HepG2 (cell line): ENCODE results near the gene RAB35. TPM values are rescaled to one million over a fixed set of nuclear protein-coding genes. Genes with fewer than 3 reads are reported as not detected.

Experiments
- AHR ChIP-seq: IDR thresholded peaks from 2 replicates; pipeline ENCODE4 v1.6.1; 2018; ENCODE audit warnings: missing genetic modification reagents, missing compliant biosample characterization
- ATRX ChIP-seq: sonication (generic); formaldehyde crosslinking; IDR thresholded peaks from 2 replicates; pipeline ENCODE4 v1.4.0; 2020; ENCODE audit warnings: missing genetic modification reagents, borderline replicate concordance
- CHD2 ChIP-seq: IDR thresholded peaks from 2 replicates; pipeline ENCODE4 v1.6.1; 2011; ENCODE audit warnings: low read depth, low read length, improper control_type of control experiment
- ELF3 ChIP-seq: IDR thresholded peaks from 2 replicates; pipeline ENCODE4 v1.6.1; 2016; ENCODE audit warnings: missing genetic modification reagents, missing compliant biosample characterization
- HMG20B ChIP-seq: conservative IDR thresholded peaks from 2 replicates; pipeline ENCODE4 v1.6.1; 2016; ENCODE audit warnings: missing genetic modification reagents, missing compliant biosample characterization
- KMT2B ChIP-seq: IDR thresholded peaks from 2 replicates; pipeline ENCODE4 v1.6.1; 2016; ENCODE audit warnings: missing genetic modification reagents, missing compliant biosample characterization
- PCBP1 ChIP-seq: fragments of 200-400 bp; formaldehyde crosslinking; IDR thresholded peaks from 2 replicates; pipeline ENCODE4 v1.6.1; 2017; ENCODE audit warnings: mild to moderate bottlenecking, low read depth, low read length, borderline replicate concordance
- RBAK ChIP-seq: sonication (generic); formaldehyde crosslinking; IDR thresholded peaks from 2 replicates; pipeline ENCODE4 v1.5.1; 2020; ENCODE audit warnings: mild to moderate bottlenecking, missing genetic modification reagents
- REXO4 ChIP-seq: sonication (generic); formaldehyde crosslinking; IDR thresholded peaks from 2 replicates; pipeline ENCODE4 v1.8.0; 2022; ENCODE audit warnings: missing genetic modification reagents, mild to moderate bottlenecking, borderline replicate concordance
- TBP ChIP-seq: sonication (generic); formaldehyde crosslinking; IDR thresholded peaks from 2 replicates; pipeline ENCODE4 v1.5.0; 2020; ENCODE audit warnings: missing genetic modification reagents
- TGIF2 ChIP-seq: IDR thresholded peaks from 2 replicates; pipeline ENCODE4 v1.6.1; 2016; ENCODE audit warnings: control low read depth, missing compliant biosample characterization
- ZNF44 ChIP-seq: sonication (generic); formaldehyde crosslinking; IDR thresholded peaks from 2 replicates; pipeline ENCODE4 v1.5.1; 2020; ENCODE audit warnings: mild to moderate bottlenecking, missing genetic modification reagents
- ZNF619 ChIP-seq: sonication (generic); formaldehyde crosslinking; IDR thresholded peaks from 2 replicates; pipeline ENCODE4 v1.4.0; 2020; ENCODE audit warnings: mild to moderate bottlenecking, missing genetic modification reagents
- ZNF670 ChIP-seq: sonication (generic); formaldehyde crosslinking; IDR thresholded peaks from 2 replicates; pipeline ENCODE4 v1.8.0; 2022; ENCODE audit warnings: mild to moderate bottlenecking, missing genetic modification reagents, borderline replicate concordance
- ZNF788 ChIP-seq: sonication (generic); formaldehyde crosslinking; IDR thresholded peaks from 2 replicates; pipeline ENCODE4 v1.5.0; 2020; ENCODE audit warnings: mild to moderate bottlenecking, missing genetic modification reagents, borderline replicate concordance
- ZNF878 ChIP-seq: sonication (generic); formaldehyde crosslinking; IDR thresholded peaks from 2 replicates; pipeline ENCODE4 v1.8.1; 2023; ENCODE audit warnings: mild to moderate bottlenecking, missing genetic modification reagents, moderate library complexity
- ZSCAN20 ChIP-seq: sonication (generic); formaldehyde crosslinking; IDR thresholded peaks from 2 replicates; pipeline ENCODE4 v1.4.0; 2020; ENCODE audit warnings: missing genetic modification reagents, mild to moderate bottlenecking, borderline replicate concordance
- polyA plus RNA-seq, 8 experiments: library from polyadenylated mRNA; depleted of rRNA in 3 of 8; stranded (reverse) in 7 of 8; unstranded in 1 of 8; fragments of >200 nt; fragmentation: Illumina TruSeq in 4 of 8; extraction: Trizol in 4 of 8; gene quantifications; 2 replicates each; pipeline versions ENCODE4 v1.2.1 to v1.2.3, GENCODE V29; 2011 to 2016; ENCODE audit warnings: low read depth in 4 of 8, missing spikeins in 1 of 8, mixed read lengths in 1 of 8; ENCODE audit not compliant: insufficient read depth in 1 of 8
- total RNA-seq, 5 experiments: library from RNA; depleted of rRNA; stranded (reverse); fragments of >200 nt; fragmentation: Illumina TruSeq; extraction: Trizol; gene quantifications; 2 replicates each; pipeline ENCODE4 v1.2.3, GENCODE V29; 2016; ENCODE audit warnings: low read depth in 1 of 5
- TF ChIP-seq, protein P1 (sequence below): sonication (generic); formaldehyde crosslinking; IDR thresholded peaks from 2 replicates; pipeline ENCODE4 v1.4.0; 2020; ENCODE audit warnings: missing genetic modification reagents
- TF ChIP-seq, protein P2 (sequence below): sonication (generic); formaldehyde crosslinking; IDR thresholded peaks from 2 replicates; pipeline ENCODE4 v1.8.1; 2023; ENCODE audit warnings: mild to moderate bottlenecking, missing genetic modification reagents, borderline replicate concordance
- TF ChIP-seq, protein P3 (sequence below), 2 experiments: fragments of 450-650 bp in 1 of 2; sonication (generic) in 1 of 2; formaldehyde crosslinking; IDR thresholded peaks; 2 replicates each; pipeline versions ENCODE4 v1.5.0 to v1.8.0; 2020 to 2022; ENCODE audit warnings: mild to moderate bottlenecking in 1 of 2, missing genetic modification reagents in 1 of 2
- TF ChIP-seq, protein P4 (sequence below): sonication (generic); formaldehyde crosslinking; IDR thresholded peaks from 2 replicates; pipeline ENCODE4 v1.4.0; 2020; ENCODE audit warnings: missing genetic modification reagents
- TF ChIP-seq, protein P5 (sequence below): sonication (generic); formaldehyde crosslinking; IDR thresholded peaks from 2 replicates; pipeline ENCODE4 v1.4.0; 2020; ENCODE audit warnings: missing genetic modification reagents
- TF ChIP-seq, protein P6 (sequence below): sonication (generic); formaldehyde crosslinking; IDR thresholded peaks from 2 replicates; pipeline ENCODE4 v1.4.0; 2020; ENCODE audit warnings: missing genetic modification reagents

RAB35 gene
- total and polyA plus RNA-seq, 2 of the 13 experiments (the other 11 are each of a cell fraction or from before 2014, with no cell fraction given), result 25.2 to 29.1 TPM

DNA sequence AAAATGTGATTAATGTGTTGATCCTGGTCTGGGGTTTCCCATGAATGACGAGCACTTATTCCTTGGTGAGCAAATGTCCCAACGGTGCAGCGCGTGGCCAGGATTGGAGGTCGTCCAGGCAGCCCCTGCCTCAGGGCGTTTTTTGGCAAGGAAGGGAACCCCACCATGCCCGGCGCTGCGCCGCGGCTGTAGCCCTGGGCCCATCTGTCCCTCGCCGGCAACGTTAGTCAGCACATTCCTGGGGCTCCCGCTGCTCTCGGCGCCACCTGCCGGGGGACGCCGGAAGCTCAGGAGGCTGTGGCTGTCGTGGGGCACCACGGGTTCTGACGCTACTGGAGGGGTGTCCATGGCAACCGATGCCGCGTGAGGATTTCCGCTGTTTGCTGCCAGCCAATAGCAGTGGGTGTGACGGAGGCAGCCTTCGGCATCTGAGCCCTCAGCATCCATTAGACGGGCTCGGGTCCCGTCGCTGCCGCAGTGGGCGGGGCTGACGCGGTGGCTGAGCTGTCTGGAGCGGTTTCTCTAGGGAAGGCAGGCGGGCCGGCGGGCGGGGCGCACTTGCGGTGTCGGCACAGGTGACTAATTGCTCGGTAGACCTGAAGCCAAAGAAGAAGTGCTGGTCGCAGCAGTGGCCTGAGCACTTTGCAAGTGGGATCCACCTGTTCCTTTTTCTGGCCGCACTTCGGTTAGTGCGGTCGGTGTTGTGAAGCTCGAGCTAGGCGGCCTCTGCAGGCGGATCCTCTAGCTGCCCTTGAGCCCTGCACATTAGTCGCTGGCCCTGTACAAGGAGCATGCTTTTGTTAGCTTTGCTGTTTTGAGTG, 29.5 kb downstream of the RAB35 start (continued):
- TF ChIP-seq, protein P1, sequence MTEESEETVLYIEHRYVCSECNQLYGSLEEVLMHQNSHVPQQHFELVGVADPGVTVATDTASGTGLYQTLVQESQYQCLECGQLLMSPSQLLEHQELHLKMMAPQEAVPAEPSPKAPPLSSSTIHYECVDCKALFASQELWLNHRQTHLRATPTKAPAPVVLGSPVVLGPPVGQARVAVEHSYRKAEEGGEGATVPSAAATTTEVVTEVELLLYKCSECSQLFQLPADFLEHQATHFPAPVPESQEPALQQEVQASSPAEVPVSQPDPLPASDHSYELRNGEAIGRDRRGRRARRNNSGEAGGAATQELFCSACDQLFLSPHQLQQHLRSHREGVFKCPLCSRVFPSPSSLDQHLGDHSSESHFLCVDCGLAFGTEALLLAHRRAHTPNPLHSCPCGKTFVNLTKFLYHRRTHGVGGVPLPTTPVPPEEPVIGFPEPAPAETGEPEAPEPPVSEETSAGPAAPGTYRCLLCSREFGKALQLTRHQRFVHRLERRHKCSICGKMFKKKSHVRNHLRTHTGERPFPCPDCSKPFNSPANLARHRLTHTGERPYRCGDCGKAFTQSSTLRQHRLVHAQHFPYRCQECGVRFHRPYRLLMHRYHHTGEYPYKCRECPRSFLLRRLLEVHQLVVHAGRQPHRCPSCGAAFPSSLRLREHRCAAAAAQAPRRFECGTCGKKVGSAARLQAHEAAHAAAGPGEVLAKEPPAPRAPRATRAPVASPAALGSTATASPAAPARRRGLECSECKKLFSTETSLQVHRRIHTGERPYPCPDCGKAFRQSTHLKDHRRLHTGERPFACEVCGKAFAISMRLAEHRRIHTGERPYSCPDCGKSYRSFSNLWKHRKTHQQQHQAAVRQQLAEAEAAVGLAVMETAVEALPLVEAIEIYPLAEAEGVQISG (CRISPR knock-in tag), result peak; percentile 90
- 0 out of 2 replicates have a peak, but pooled peaks have one; percentile 70 for TF ChIP-seq AHR (CRISPR knock-in tag)
- TF ChIP-seq, protein P2, sequence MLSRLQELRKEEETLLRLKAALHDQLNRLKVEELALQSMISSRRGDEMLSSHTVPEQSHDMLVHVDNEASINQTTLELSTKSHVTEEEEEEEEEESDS (CRISPR knock-in tag), result no peak
- 0 out of 2 replicates have a peak, but pooled peaks have one; percentile 44 for TF ChIP-seq ZNF619 (CRISPR knock-in tag)
- no peak for TF ChIP-seq ATRX (CRISPR knock-in tag)
- TF ChIP-seq TGIF2 (CRISPR knock-in tag), result peak; percentile 92
- TF ChIP-seq, protein P3, sequence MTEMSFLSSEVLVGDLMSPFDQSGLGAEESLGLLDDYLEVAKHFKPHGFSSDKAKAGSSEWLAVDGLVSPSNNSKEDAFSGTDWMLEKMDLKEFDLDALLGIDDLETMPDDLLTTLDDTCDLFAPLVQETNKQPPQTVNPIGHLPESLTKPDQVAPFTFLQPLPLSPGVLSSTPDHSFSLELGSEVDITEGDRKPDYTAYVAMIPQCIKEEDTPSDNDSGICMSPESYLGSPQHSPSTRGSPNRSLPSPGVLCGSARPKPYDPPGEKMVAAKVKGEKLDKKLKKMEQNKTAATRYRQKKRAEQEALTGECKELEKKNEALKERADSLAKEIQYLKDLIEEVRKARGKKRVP (CRISPR knock-in tag; IDR thresholded peaks at IDR 0.05), result peak in 1 of 2 experiments; percentile 36; a peak in 1 of 4 replicates
- TF ChIP-seq, protein P4, sequence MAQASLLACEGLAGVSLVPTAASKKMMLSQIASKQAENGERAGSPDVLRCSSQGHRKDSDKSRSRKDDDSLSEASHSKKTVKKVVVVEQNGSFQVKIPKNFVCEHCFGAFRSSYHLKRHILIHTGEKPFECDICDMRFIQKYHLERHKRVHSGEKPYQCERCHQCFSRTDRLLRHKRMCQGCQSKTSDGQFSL (CRISPR knock-in tag), result no peak
- no peak for TF ChIP-seq RBAK
- TF ChIP-seq, protein P5, sequence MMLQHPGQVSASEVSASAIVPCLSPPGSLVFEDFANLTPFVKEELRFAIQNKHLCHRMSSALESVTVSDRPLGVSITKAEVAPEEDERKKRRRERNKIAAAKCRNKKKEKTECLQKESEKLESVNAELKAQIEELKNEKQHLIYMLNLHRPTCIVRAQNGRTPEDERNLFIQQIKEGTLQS (CRISPR knock-in tag), result peak; percentile 36; the same call in 1 of the 2 replicates
- TF ChIP-seq ZNF878, result peak; percentile 31; the same call in 1 of the 2 replicates
- TF ChIP-seq, protein P6, sequence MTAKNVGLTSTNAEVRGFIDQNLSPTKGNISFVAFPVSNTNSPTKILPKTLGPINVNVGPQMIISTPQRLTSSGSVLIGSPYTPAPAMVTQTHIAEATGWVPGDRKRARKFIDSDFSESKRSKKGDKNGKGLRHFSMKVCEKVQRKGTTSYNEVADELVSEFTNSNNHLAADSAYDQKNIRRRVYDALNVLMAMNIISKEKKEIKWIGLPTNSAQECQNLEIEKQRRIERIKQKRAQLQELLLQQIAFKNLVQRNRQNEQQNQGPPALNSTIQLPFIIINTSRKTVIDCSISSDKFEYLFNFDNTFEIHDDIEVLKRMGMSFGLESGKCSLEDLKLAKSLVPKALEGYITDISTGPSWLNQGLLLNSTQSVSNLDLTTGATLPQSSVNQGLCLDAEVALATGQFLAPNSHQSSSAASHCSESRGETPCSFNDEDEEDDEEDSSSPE (CRISPR knock-in tag), result peak; percentile 59
- peak; percentile 80 for TF ChIP-seq ELF3
- TF ChIP-seq PCBP1, result 0 out of 2 replicates have a peak, but pooled peaks have one; percentile 81
- TF ChIP-seq REXO4, result no peak
- TF ChIP-seq ZNF44 (CRISPR knock-in tag), result peak; percentile 84; the same call in 1 of the 2 replicates
- peak; percentile 51; the same call in 1 of the 2 replicates for TF ChIP-seq ZSCAN20 (CRISPR knock-in tag)
- peak; percentile 48; the same call in 1 of the 2 replicates for TF ChIP-seq HMG20B (CRISPR knock-in tag)
- peak; percentile 82 for TF ChIP-seq KMT2B (CRISPR knock-in tag)
- TF ChIP-seq ZNF670 (CRISPR knock-in tag), result peak; percentile 60; the same call in 1 of the 2 replicates
- TF ChIP-seq TBP (CRISPR knock-in tag), result 0 out of 2 replicates have a peak, but pooled peaks have one; percentile 60
- peak; percentile 23; the same call in 1 of the 2 replicates for TF ChIP-seq CHD2
- peak; percentile 72; the same call in 1 of the 2 replicates for TF ChIP-seq ZNF788
